ENCODE results near the gene PSMF1.

The PSMF1 gene

GRCh38 chr20:1190847-1191246, 72.4 kb downstream of the PSMF1 start:
- H3K27ac ChIP-seq = no peak overlapping the region
- TF ChIP-seq CTCF (conservative IDR thresholded peaks at IDR 0.05) = no peak

- H3K27ac ChIP-seq = no peak overlapping the region
- TF ChIP-seq CTCF (conservative IDR thresholded peaks at IDR 0.05) = no peak
Measured at GRCh38 chr20:1191299-1191698, 72.9 kb downstream of the PSMF1 start.

- no peak overlapping the region for H3K27ac ChIP-seq
- no peak for TF ChIP-seq CTCF (conservative IDR thresholded peaks at IDR 0.05)
Measured at GRCh38 chr20:1195226-1195625, 76.8 kb downstream of the PSMF1 start.

GRCh38 chr20:1196634-1197033, 78.2 kb downstream of the PSMF1 start:
- TF ChIP-seq CTCF (conservative IDR thresholded peaks at IDR 0.05) = no peak
- no peak overlapping the region for H3K27ac ChIP-seq

- H3K27ac ChIP-seq = no peak overlapping the region
- TF ChIP-seq CTCF (conservative IDR thresholded peaks at IDR 0.05) = no peak
Measured at GRCh38 chr20:1197801-1198200, 79.4 kb downstream of the PSMF1 start.

GRCh38 chr20:1198751-1199150, 80.3 kb downstream of the PSMF1 start:
- no peak for TF ChIP-seq CTCF (conservative IDR thresholded peaks at IDR 0.05)
- H3K27ac ChIP-seq = no peak overlapping the region

- H3K27ac ChIP-seq = no peak overlapping the region
- no peak for TF ChIP-seq CTCF (conservative IDR thresholded peaks at IDR 0.05)
Measured at GRCh38 chr20:1199212-1199873, 80.9 kb downstream of the PSMF1 start.
